OCI-LY7 (cell line): ENCODE results near the gene CFAP119. TPM values are rescaled to one million over a fixed set of nuclear protein-coding genes. Genes with fewer than 3 reads are reported as not detected.

Experiments
- BruUV-seq: library from RNA; stranded (reverse); fragments of 400-500 nt; replicated peaks from 2 replicates; lab custom pipeline; 2021; lab: Mats Ljungman, UMichigan
- CTCF ChIA-PET: fragments of 300-600 bp; sonication (Branson Sonifier 250); formaldehyde crosslinking; loops from one replicate; lab custom pipeline; 2022; ENCODE audit warnings: antibody characterized with exemption; ENCODE audit not compliant: unreplicated experiment; lab: Charles Lee
- POLR2A ChIA-PET: fragments of 300-600 bp; sonication (Branson Sonifier 250); formaldehyde crosslinking; loops from one replicate; lab custom pipeline; 2022; ENCODE audit warnings: antibody characterized with exemption; lab: Charles Lee
- DNase-seq: peaks from one replicate; pipeline ENCODE4 v3.0.0-alpha.2; 2015; ENCODE audit warnings: low spot score
- H2AFZ ChIP-seq: fragments of 200-600 bp; sonication (generic), shearing (Covaris generic); 2 replicates; pipeline ENCODE4 v1.6.1; 2014; ENCODE audit warnings: mild to moderate bottlenecking, antibody characterized with exemption, low read length, moderate library complexity
- H3K27ac ChIP-seq: fragments of 200-600 bp; sonication (generic); 2 replicates; pipeline ENCODE4 v1.5.1; 2014; ENCODE audit warnings: mixed run types, low read depth, mild to moderate bottlenecking, moderate library complexity, low read length, inconsistent platforms; ENCODE audit not compliant: poor library complexity, severe bottlenecking
- H3K36me3 ChIP-seq: fragments of 200-600 bp; sonication (generic); 2 replicates; pipeline ENCODE4 v1.6.1; 2014; ENCODE audit warnings: mild to moderate bottlenecking, antibody characterized with exemption, low read length, moderate library complexity, mixed read lengths; ENCODE audit not compliant: insufficient read depth
- H3K4me1 ChIP-seq: fragments of 200-600 bp; sonication (generic); 2 replicates; pipeline ENCODE4 v1.5.1; 2014; ENCODE audit warnings: mild to moderate bottlenecking, low read length; ENCODE audit not compliant: insufficient read depth, poor library complexity, severe bottlenecking
- H3K4me2 ChIP-seq: fragments of 200-600 bp; sonication (generic); 2 replicates; pipeline ENCODE4 v1.6.1; 2014; ENCODE audit warnings: mild to moderate bottlenecking, low read length
- H3K4me3 ChIP-seq: fragments of 200-600 bp; sonication (generic); 2 replicates; pipeline ENCODE4 v1.5.1; 2014; ENCODE audit warnings: mild to moderate bottlenecking, low read depth, low read length; ENCODE audit not compliant: poor library complexity, severe bottlenecking
- H3K79me2 ChIP-seq: fragments of 200-600 bp; sonication (generic); 2 replicates; pipeline ENCODE4 v1.6.1; 2016; ENCODE audit warnings: low read depth, mild to moderate bottlenecking, low read length, moderate library complexity, mixed read lengths; ENCODE audit not compliant: insufficient read depth
- H3K9me2 ChIP-seq: fragments of 200-600 bp; sonication (generic); 2 replicates; pipeline ENCODE4 v1.6.1; 2016; ENCODE audit warnings: mild to moderate bottlenecking, low read length, mixed read lengths; ENCODE audit not compliant: insufficient read depth
- H3K9me3 ChIP-seq: fragments of 200-600 bp; sonication (generic); 2 replicates; pipeline ENCODE4 v1.6.1; 2014; ENCODE audit warnings: mild to moderate bottlenecking, mixed run types, low read length, mixed read lengths
- H4K20me1 ChIP-seq: fragments of 200-600 bp; sonication (generic); 2 replicates; pipeline ENCODE4 v1.6.1; 2014; ENCODE audit warnings: mild to moderate bottlenecking, antibody characterized with exemption, low read length, moderate library complexity, mixed read lengths; ENCODE audit not compliant: insufficient read depth
- CTCF ChIP-seq: fragments of 200-600 bp; sonication (generic); conservative IDR thresholded peaks from 2 replicates; pipeline ENCODE4 v1.5.1; 2014; ENCODE audit warnings: mild to moderate bottlenecking, antibody characterized with exemption, low read length, moderate library complexity, mixed read lengths
- EZH2phosphoT487 ChIP-seq: fragments of 200-600 bp; sonication (generic); IDR thresholded peaks from 2 replicates; pipeline ENCODE4 v1.6.1; 2018; ENCODE audit warnings: low read depth, borderline replicate concordance, mild to moderate bottlenecking, mixed run types, antibody characterized with exemption, low read length, moderate library complexity, mixed read lengths
- intact Hi-C: fragments of 100-400 bp; cut with micrococcal nuclease; formaldehyde crosslinking; loops from one replicate; pipeline ENCODE4 v1.10.0; 2022; ENCODE audit not compliant: unreplicated experiment
- total RNA-seq, 2 experiments: library from RNA; depleted of rRNA in 1 of 2; stranded (reverse); fragments of >200 nt in 1 of 2; shearing (Covaris generic) in 1 of 2; gene quantifications; 2 replicates each; pipeline ENCODE4 v1.2.3, GENCODE V29; 2014 to 2022

Gene CFAP119
- total RNA-seq, 2 experiments from 2014 or later, result 25.0 to 27.4 TPM

- Histone ChIP-seq H3K4me3 (no peak overlapping the region), H3K9me3 (no peaks in the 10 kb centered on the region), H3K79me2 (peaks cover 14% of the 10 kb centered on the region; the same call in 1 of the 2 replicates), H3K27ac (no peak overlapping the region), H3K4me1 (peaks cover 29% of the 10 kb centered on the region), H4K20me1 (no peaks in the 10 kb centered on the region), H3K9me2 (no peaks in the 10 kb centered on the region), H3K36me3 (peaks cover 85% of the 10 kb centered on the region), H3K4me2 (no peak overlapping the region), H2AFZ (no peak overlapping the region)
- intact Hi-C loops, result no loop called here
- no peak for DNase-seq
- ChIA-PET CTCF (no interaction called here), POLR2A (no interaction called here)
- TF ChIP-seq EZH2phosphoT487 (no peak), CTCF (no peak)
- no TSS peak for BruUV-seq
These were observed 4.5 kb upstream of the CFAP119 start for GRCh38 chr16:30766206-30766932.

DNA sequence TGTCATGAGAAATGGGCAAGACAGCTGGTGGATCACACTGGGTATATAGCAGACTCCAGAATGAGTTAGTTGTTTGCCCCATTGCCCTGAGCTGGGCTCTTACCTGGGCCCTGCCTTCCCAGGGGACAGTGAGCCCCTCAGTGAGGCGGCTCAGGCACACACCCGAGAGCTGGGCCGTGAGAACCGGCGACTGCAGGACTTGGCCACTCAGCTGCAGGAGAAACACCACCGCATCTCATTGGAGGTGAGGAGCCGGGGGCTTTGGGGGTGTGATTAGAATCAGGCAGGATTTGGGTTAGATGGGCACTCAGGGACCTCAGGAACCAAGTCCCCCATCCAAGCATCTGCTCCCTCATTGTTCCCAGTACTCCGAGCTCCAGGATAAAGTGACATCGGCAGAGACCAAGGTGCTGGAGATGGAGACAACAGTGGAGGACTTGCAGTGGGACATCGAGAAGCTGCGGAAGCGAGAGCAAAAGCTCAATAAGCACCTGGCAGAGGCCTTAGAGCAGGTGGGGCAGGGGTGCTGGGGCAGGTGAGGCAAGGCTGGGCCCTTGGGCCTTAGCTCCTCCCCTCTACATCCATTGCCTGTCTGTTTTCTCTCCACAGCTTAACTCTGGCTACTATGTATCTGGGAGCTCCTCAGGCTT, 3.1 kb upstream of the CFAP119 start:
- Histone ChIP-seq H4K20me1 (no peaks in the 10 kb centered on the region), H3K9me2 (no peaks in the 10 kb centered on the region), H3K9me3 (no peaks in the 10 kb centered on the region), H3K4me2 (no peak overlapping the region), H2AFZ (no peak overlapping the region), H3K4me1 (peaks cover 42% of the 10 kb centered on the region), H3K79me2 (peaks cover 20% of the 10 kb centered on the region; the same call in 1 of the 2 replicates), H3K27ac (no peak overlapping the region), H3K36me3 (peaks cover 79% of the 10 kb centered on the region), H3K4me3 (no peak overlapping the region)
- intact Hi-C loops, result no loop called here
- no TSS peak for BruUV-seq
- no peak for DNase-seq
- TF ChIP-seq EZH2phosphoT487, result no peak
- TF ChIP-seq CTCF, result no peak
- POLR2A ChIA-PET, result interaction anchor here (1.1 kb wide), 1 partner anchor 17 kb away, joined by 3 read pairs; no protein-coding TSS in a partner anchor
- CTCF ChIA-PET, result no interaction called here

DNA sequence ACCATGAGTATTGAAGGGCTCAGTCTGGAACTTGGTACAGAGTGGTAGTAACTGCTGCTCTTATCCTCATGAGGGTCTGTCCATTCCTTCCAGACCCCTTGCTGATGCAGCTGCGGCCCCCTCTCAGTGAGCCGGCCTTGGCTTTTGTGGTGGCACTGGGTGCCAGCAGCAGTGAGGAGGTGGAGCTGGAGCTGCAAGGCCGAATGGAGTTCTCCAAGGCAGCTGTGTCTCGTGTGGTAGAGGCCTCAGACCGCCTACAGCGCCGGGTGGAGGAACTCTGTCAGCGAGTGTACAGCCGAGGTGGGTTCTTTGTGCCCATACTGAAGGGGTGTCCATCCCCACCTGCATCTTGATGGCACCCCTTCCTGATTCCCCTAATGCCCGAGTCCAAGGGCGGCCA, 2.2 kb upstream of the CFAP119 start:
- Histone ChIP-seq H2AFZ (no peak overlapping the region), H3K79me2 (peaks cover 20% of the 10 kb centered on the region; the same call in 1 of the 2 replicates), H4K20me1 (no peaks in the 10 kb centered on the region), H3K4me2 (peak overlapping the region; percentile 83), H3K4me1 (peaks cover 51% of the 10 kb centered on the region), H3K4me3 (no peak overlapping the region), H3K27ac (no peak overlapping the region), H3K9me3 (no peaks in the 10 kb centered on the region), H3K9me2 (no peaks in the 10 kb centered on the region), H3K36me3 (peaks cover 79% of the 10 kb centered on the region)
- no TSS peak for BruUV-seq
- intact Hi-C loops, result no loop called here
- ChIA-PET POLR2A (no interaction called here), CTCF (no interaction called here)
- no peak for DNase-seq
- TF ChIP-seq EZH2phosphoT487 (no peak), CTCF (no peak)
